ENCODE data around the gene TASOR. TPM values are rescaled to one million over a fixed set of nuclear protein-coding genes. Genes with fewer than 3 reads are reported as not detected.
"Not testable (repeated sequence)": the region's sequence is repeated elsewhere in the genome, so short reads cannot be mapped to it uniquely, and the experiment has no call there.

Gene TASOR
- total and polyA plus RNA-seq, 3 experiments from 2014 or later = 34.7 to 62.7 (median 60.7) TPM

GRCh38 chr3:56692520-56693433 is 9.7 kb upstream of the TASOR start:
- not testable (repeated sequence) for H3K36me3 ChIP-seq (ENCODE audit: insufficient read depth, low read length); H3K36me3 Mint-ChIP-seq; H3K27me3 Mint-ChIP-seq; H3K9me3 ChIP-seq (ENCODE audit: low read length); H3K9me3 Mint-ChIP-seq; H3K27ac ChIP-seq (ENCODE audit: low read depth, low read length); H3K27me3 ChIP-seq (ENCODE audit: insufficient read depth, low read length, poor library complexity, severe bottlenecking)
- Histone ChIP-seq H3K4me3 (ENCODE audit: low read length) (peak overlapping the region; percentile 50), H3K4me1 (ENCODE audit: insufficient read depth, low read length) (peaks cover 37% of the 10 kb centered on the region)
- Mint-ChIP-seq H3K4me1 (peaks cover 43 to 52% (median 49%) of the 10 kb centered on the region in 3 donors), H3K27ac (peak overlapping the region; percentile 66 to 91 (median 82)), H3K4me3 (peak overlapping the region; percentile 85 to 94 (median 88))
- DNase-seq = peak in 4 of 5 donors; percentile 27 to 72 (median 66)
- CTCF ChIA-PET = interaction anchor here (1.1 to 1.8 kb wide), 4 partner anchors 10 to 47 kb away, joined by 3 to 9 read pairs (median 3); no protein-coding TSS in a partner anchor
- POLR2A ChIA-PET = interaction anchor here (0.8 to 1.8 kb wide), 4 partner anchors 10 to 105 kb away, joined by 3 to 18 read pairs (median 4); partner anchors contain the start of gene TASOR

GRCh38 chr3:56692001-56692365 is 8.9 kb upstream of the TASOR start:
- not testable (repeated sequence) for H3K36me3 Mint-ChIP-seq; H3K36me3 ChIP-seq (ENCODE audit: insufficient read depth, low read length); H3K27me3 Mint-ChIP-seq; H3K9me3 ChIP-seq (ENCODE audit: low read length); H3K4me3 Mint-ChIP-seq; DNase-seq; H3K27me3 ChIP-seq (ENCODE audit: insufficient read depth, low read length, poor library complexity, severe bottlenecking); H3K4me3 ChIP-seq (ENCODE audit: low read length); H3K9me3 Mint-ChIP-seq; H3K27ac ChIP-seq (ENCODE audit: low read depth, low read length)
- POLR2A ChIA-PET = interaction anchor here (1.1 to 1.8 kb wide), 2 partner anchors 9 to 60 kb away, joined by 3 to 18 read pairs; partner anchors contain the start of gene TASOR
- H3K4me1 ChIP-seq (ENCODE audit: insufficient read depth, low read length) = peaks cover 37% of the 10 kb centered on the region
- Mint-ChIP-seq H3K4me1 (peaks cover 43 to 52% (median 48%) of the 10 kb centered on the region in 3 donors), H3K27ac (peak overlapping the region in 1 of 8 donors; percentile 80)
- CTCF ChIA-PET = interaction anchor here (1.4 to 1.5 kb wide), 2 partner anchors 11 to 48 kb away, joined by 3 read pairs; no protein-coding TSS in a partner anchor

- ChIA-PET CTCF (interaction anchor here (1.3 to 1.5 kb wide), 2 partner anchors 13 to 111 kb away, joined by 4 read pairs; partner anchors contain the start of gene ARHGEF3), POLR2A (no interaction called here)
- Histone ChIP-seq H3K4me3 (ENCODE audit: low read length) (no peak overlapping the region), H3K36me3 (ENCODE audit: insufficient read depth, low read length) (no peaks in the 10 kb centered on the region), H3K27me3 (ENCODE audit: insufficient read depth, low read length, poor library complexity, severe bottlenecking) (no peaks in the 10 kb centered on the region), H3K27ac (ENCODE audit: low read depth, low read length) (no peak overlapping the region), H3K9me3 (ENCODE audit: low read length) (no peaks in the 10 kb centered on the region), H3K4me1 (ENCODE audit: insufficient read depth, low read length) (peaks cover 32% of the 10 kb centered on the region)
- H3K36me3 Mint-ChIP-seq = no peaks in the 10 kb centered on the region
- H3K27me3 Mint-ChIP-seq = no peaks in the 10 kb centered on the region
- peak overlapping the region in 2 of 7 donors; percentile 15 to 29 for H3K4me3 Mint-ChIP-seq
- H3K9me3 Mint-ChIP-seq = no peaks in the 10 kb centered on the region
- H3K27ac Mint-ChIP-seq = no peak overlapping the region
- DNase-seq = no peak
- H3K4me1 Mint-ChIP-seq = peaks cover 39 to 46% (median 42%) of the 10 kb centered on the region in 3 donors
These were observed 8.3 kb upstream of the TASOR start for GRCh38 chr3:56691165-56692000.

- no peaks in the 10 kb centered on the region for H3K27me3 Mint-ChIP-seq
- no peak overlapping the region for H3K4me3 ChIP-seq (ENCODE audit: low read length)
- no peaks in the 10 kb centered on the region for H3K9me3 ChIP-seq (ENCODE audit: low read length)
- H3K36me3 Mint-ChIP-seq = no peaks in the 10 kb centered on the region
- peaks cover 12% of the 10 kb centered on the region for H3K4me1 ChIP-seq (ENCODE audit: insufficient read depth, low read length)
- ChIA-PET POLR2A (no interaction called here), CTCF (interaction anchor here (0.6 to 0.8 kb wide), 2 partner anchors 89 to 383 kb away, joined by 3 read pairs; no protein-coding TSS in a partner anchor)
- no peaks in the 10 kb centered on the region for H3K36me3 ChIP-seq (ENCODE audit: insufficient read depth, low read length)
- peaks cover 20 to 26% (median 21%) of the 10 kb centered on the region in 3 donors for H3K4me1 Mint-ChIP-seq
- no peak overlapping the region for H3K27ac Mint-ChIP-seq
- no peak for DNase-seq
- H3K27ac ChIP-seq (ENCODE audit: low read depth, low read length) = no peak overlapping the region
- H3K27me3 ChIP-seq (ENCODE audit: insufficient read depth, low read length, poor library complexity, severe bottlenecking) = no peaks in the 10 kb centered on the region
- no peak overlapping the region for H3K4me3 Mint-ChIP-seq
- H3K9me3 Mint-ChIP-seq = no peaks in the 10 kb centered on the region
These were observed 6.2 kb upstream of the TASOR start for GRCh38 chr3:56689303-56689702.

GRCh38 chr3:56688191-56688590 is 5.1 kb upstream of the TASOR start:
- no peaks in the 10 kb centered on the region for H3K27me3 Mint-ChIP-seq
- H3K27me3 ChIP-seq (ENCODE audit: insufficient read depth, low read length, poor library complexity, severe bottlenecking) = no peaks in the 10 kb centered on the region
- H3K4me1 Mint-ChIP-seq = peaks cover 9 to 22% (median 10%) of the 10 kb centered on the region in 3 donors
- ChIA-PET CTCF (no interaction called here), POLR2A (no interaction called here)
- H3K9me3 Mint-ChIP-seq = no peaks in the 10 kb centered on the region
- peak overlapping the region in 1 of 7 donors; percentile 63 for H3K4me3 Mint-ChIP-seq
- no peaks in the 10 kb centered on the region for H3K36me3 ChIP-seq (ENCODE audit: insufficient read depth, low read length)
- no peak for DNase-seq
- H3K27ac Mint-ChIP-seq = no peak overlapping the region
- no peaks in the 10 kb centered on the region for H3K36me3 Mint-ChIP-seq
- H3K4me3 ChIP-seq (ENCODE audit: low read length) = no peak overlapping the region
- peaks cover 7% of the 10 kb centered on the region for H3K4me1 ChIP-seq (ENCODE audit: insufficient read depth, low read length)
- no peaks in the 10 kb centered on the region for H3K9me3 ChIP-seq (ENCODE audit: low read length)
- H3K27ac ChIP-seq (ENCODE audit: low read depth, low read length) = no peak overlapping the region

GRCh38 chr3:56684029-56684428 is 964 bp upstream of the TASOR start:
- H3K9me3 ChIP-seq (ENCODE audit: low read length) = no peaks in the 10 kb centered on the region
- H3K9me3 Mint-ChIP-seq = no peaks in the 10 kb centered on the region
- H3K27me3 Mint-ChIP-seq = no peaks in the 10 kb centered on the region
- peak overlapping the region; percentile 74 to 97 (median 80) for H3K4me3 Mint-ChIP-seq
- H3K4me1 ChIP-seq (ENCODE audit: insufficient read depth, low read length) = peaks cover 38% of the 10 kb centered on the region
- H3K27ac ChIP-seq (ENCODE audit: low read depth, low read length) = no peak overlapping the region
- no peaks in the 10 kb centered on the region for H3K36me3 ChIP-seq (ENCODE audit: insufficient read depth, low read length)
- peak overlapping the region; percentile 40 to 93 (median 80) for H3K27ac Mint-ChIP-seq
- H3K27me3 ChIP-seq (ENCODE audit: insufficient read depth, low read length, poor library complexity, severe bottlenecking) = no peaks in the 10 kb centered on the region
- H3K4me3 ChIP-seq (ENCODE audit: low read length) = no peak overlapping the region
- ChIA-PET CTCF (no interaction called here), POLR2A (no interaction called here)
- no peak for DNase-seq
- H3K36me3 Mint-ChIP-seq = peaks cover 2 to 19% (median 5%) of the 10 kb centered on the region in 3 donors
- H3K4me1 Mint-ChIP-seq = peaks cover 28 to 39% (median 35%) of the 10 kb centered on the region in 3 donors

GRCh38 chr3:56682462-56683121 is 473 bp downstream of the TASOR start:
- Mint-ChIP-seq H3K4me1 (peaks cover 38 to 52% (median 47%) of the 10 kb centered on the region in 3 donors), H3K27ac (peak overlapping the region; percentile 94 to 99 (median 96)), H3K9me3 (no peaks in the 10 kb centered on the region), H3K4me3 (peak overlapping the region; percentile 92 to 98 (median 95)), H3K36me3 (peaks cover 5 to 25% (median 6%) of the 10 kb centered on the region in 3 donors), H3K27me3 (no peaks in the 10 kb centered on the region)
- peak overlapping the region; percentile 91 for H3K27ac ChIP-seq (ENCODE audit: low read depth, low read length)
- peak overlapping the region; percentile 70 for H3K4me3 ChIP-seq (ENCODE audit: low read length)
- ChIA-PET CTCF (interaction anchor here (0.8 to 1.9 kb wide), 7 partner anchors 9 to 1073 kb away, joined by 3 to 13 read pairs (median 3); partner anchors contain the start of genes ARHGEF3 and SLMAP), POLR2A (interaction anchor here (0.6 to 2.1 kb wide), 15 partner anchors 8 to 545 kb away, joined by 3 to 32 read pairs (median 4); partner anchors contain the start of genes ARHGEF3 and CCDC66)
- H3K36me3 ChIP-seq (ENCODE audit: insufficient read depth, low read length) = no peaks in the 10 kb centered on the region
- H3K9me3 ChIP-seq (ENCODE audit: low read length) = no peaks in the 10 kb centered on the region
- no peaks in the 10 kb centered on the region for H3K27me3 ChIP-seq (ENCODE audit: insufficient read depth, low read length, poor library complexity, severe bottlenecking)
- H3K4me1 ChIP-seq (ENCODE audit: insufficient read depth, low read length) = peaks cover 45% of the 10 kb centered on the region
- DNase-seq = peak; percentile 68 to 87 (median 79)
